Melanocyte of skin (primary cell): ENCODE measurements around the gene KCTD10. TPM values are rescaled to one million over a fixed set of nuclear protein-coding genes. Genes with fewer than 3 reads are reported as not detected.

ENCODE experiments used
- total RNA-seq, 2 donors: library from RNA; depleted of rRNA; stranded (reverse); fragments of >200 nt; gene quantifications; 2 replicates each; pipeline ENCODE4 v1.2.3, GENCODE V29; 2012

KCTD10 gene
- total RNA-seq, result 10 to 100 TPM; 51.6 to 56.6 TPM

GRCh38 chr12:109477185-109477962 lies at the start of gene KCTD10, which contains the start of gene UBE3B:
KCTD10 (minus strand) TSS chr12:109477300; CDS start chr12:109477262, 38 bp downstream.
UBE3B (plus strand) TSS chr12:109477634; CDS start chr12:109483552, 5,918 bp downstream.

Other genes starting within 250 kb of the KCTD10 start
- not detected for gene FOXN4, start 168.0 kb downstream of the KCTD10 start, total RNA-seq
- gene MYO1H, start 129.4 kb downstream of the KCTD10 start, total RNA-seq, result not detected
- 10 to 100 TPM; 29.0 to 35.8 TPM for gene UBE3B, start 334 bp upstream of the KCTD10 start, total RNA-seq
- 10 to 100 TPM; 50.2 to 53.9 TPM for gene MMAB, start 96.2 kb upstream of the KCTD10 start, total RNA-seq
- 10 to 100 TPM; 28.0 to 35.8 TPM for gene MVK, start 96.5 kb upstream of the KCTD10 start, total RNA-seq
- 1 to 10 TPM; 4.1 to 4.3 TPM for gene FAM222A, start 236.5 kb upstream of the KCTD10 start, total RNA-seq